A549 (cell line): Measurements from ENCODE around the gene COL7A1. TPM values are rescaled to one million over a fixed set of nuclear protein-coding genes. Genes with fewer than 3 reads are reported as not detected.

Source experiments
- ATAC-seq, 2 experiments: fragments of 200-7000 bp in 1 of 2; fragments of >200 bp in 1 of 2; cut with Nextera tagmentation in 1 of 2; cut with Tn5 transposase in 1 of 2; 3 replicates each; pipeline versions ENCODE4 v1.8.0 to v1.9.1; 2018 to 2020; ENCODE audit warnings: mild to moderate bottlenecking in 1 of 2, moderate library complexity in 1 of 2
- CTCF ChIA-PET: fragments of 300-600 bp; sonication (Branson Sonifier 250); formaldehyde crosslinking; extraction: SDS; loops from one replicate; lab custom pipeline; 2021; ENCODE audit warnings: antibody characterized with exemption, inconsistent platforms; lab: Yijun Ruan, JAX
- POLR2A ChIA-PET: fragments of 350-600 bp; formaldehyde crosslinking; extraction: SDS; loops from one replicate; lab custom pipeline; 2021; ENCODE audit warnings: antibody characterized with exemption, inconsistent platforms; lab: Yijun Ruan, JAX
- DNase-seq, 2 experiments: peaks; one replicate each; pipeline versions ENCODE4 v3.0.0 to v3.0.0-alpha.2; 2011 to 2016; ENCODE audit warnings: low read depth in 1 of 2, low spot score in 1 of 2
- FAIRE-seq: peaks from 2 replicates; lab custom pipeline; 2011; peaks lifted over from hg19 to GRCh38; lab: Jason Lieb, UNC
- H3K27ac ChIP-seq, 2 experiments: fragments of >200 bp; sonication (Bioruptor Twin); formaldehyde crosslinking; 3 replicates each; pipeline ENCODE4 v1.5.1; 2016 to 2017
- H3K4me1 ChIP-seq: fragments of >200 bp; sonication (Bioruptor Twin); formaldehyde crosslinking; 3 replicates; pipeline ENCODE4 v1.6.1; 2016
- H3K4me2 ChIP-seq: fragments of >200 bp; sonication (Bioruptor Twin); formaldehyde crosslinking; 3 replicates; pipeline ENCODE4 v1.6.1; 2016
- H3K4me3 ChIP-seq: fragments of >200 bp; sonication (Bioruptor Twin); formaldehyde crosslinking; 3 replicates; pipeline ENCODE4 v1.5.1; 2016
- H3K9me3 ChIP-seq: fragments of >200 bp; sonication (Bioruptor Twin); formaldehyde crosslinking; 3 replicates; pipeline ENCODE4 v1.6.1; 2016
- BCL3 ChIP-seq: fragments of >200 bp; sonication (Bioruptor Twin); formaldehyde crosslinking; IDR thresholded peaks from 3 replicates; pipeline ENCODE4 v1.6.1; 2016
- BHLHE40 ChIP-seq: IDR thresholded peaks from 2 replicates; pipeline ENCODE4 v1.6.1; 2012; ENCODE audit warnings: low read depth, low read length, inconsistent platforms
- CBX2 ChIP-seq: fragments of 200-600 bp; sonication (generic); IDR thresholded peaks from 2 replicates; pipeline ENCODE4 v1.6.1; 2016; ENCODE audit warnings: low read depth, mild to moderate bottlenecking, borderline replicate concordance
- CBX8 ChIP-seq: fragments of 200-600 bp; sonication (generic); IDR thresholded peaks from 2 replicates; pipeline ENCODE4 v1.6.1; 2016
- CHD4 ChIP-seq: fragments of 200-600 bp; sonication (generic); IDR thresholded peaks from 2 replicates; pipeline ENCODE4 v1.6.1; 2016; ENCODE audit warnings: antibody characterized with exemption, mild to moderate bottlenecking, borderline replicate concordance
- EP300 ChIP-seq, 2 experiments: fragments of >200 bp; sonication (Bioruptor Twin); formaldehyde crosslinking; IDR thresholded peaks; 2 replicates in 1 of 2; 3 replicates in 1 of 2; pipeline ENCODE4 v1.6.1; 2016 to 2017
- HOXB13 ChIP-seq: fragments of 250-450 bp; sonication (Bioruptor Pico); IDR thresholded peaks from 2 replicates; pipeline ENCODE4 v1.5.0; 2020; ENCODE audit warnings: low read depth, mild to moderate bottlenecking, moderate library complexity
- NR3C1 ChIP-seq: fragments of >200 bp; sonication (Bioruptor Twin); formaldehyde crosslinking; IDR thresholded peaks from 3 replicates; pipeline ENCODE4 v1.6.1; 2017
- RAD21 ChIP-seq, 2 experiments: fragments of >200 bp in 1 of 2; sonication (Bioruptor Twin) in 1 of 2; formaldehyde crosslinking in 1 of 2; IDR thresholded peaks in 1 of 2; conservative IDR thresholded peaks in 1 of 2; 2 replicates in 1 of 2; 3 replicates in 1 of 2; pipeline ENCODE4 v1.6.1; 2012 to 2018; ENCODE audit warnings: inconsistent platforms in 1 of 2
- RCOR1 ChIP-seq: fragments of 150-350 bp; IDR thresholded peaks from 2 replicates; pipeline ENCODE4 v1.6.1; 2014; ENCODE audit warnings: antibody characterized with exemption, low read length, low read depth
- RFX5 ChIP-seq: fragments of 450-650 bp; IDR thresholded peaks from 2 replicates; pipeline ENCODE4 v1.7.1; 2014; ENCODE audit warnings: antibody characterized with exemption, mild to moderate bottlenecking, moderate library complexity
- RNF2 ChIP-seq: fragments of 200-600 bp; sonication (generic); IDR thresholded peaks from 2 replicates; pipeline ENCODE4 v1.6.1; 2016; ENCODE audit warnings: low read depth, mild to moderate bottlenecking, antibody characterized with exemption, moderate library complexity, borderline replicate concordance
- TFCP2L1 ChIP-seq: fragments of 250-450 bp; sonication (Bioruptor Pico); IDR thresholded peaks from 2 replicates; pipeline ENCODE4 v1.5.0; 2021; ENCODE audit warnings: mild to moderate bottlenecking
- TP53 ChIP-seq: fragments of 250-450 bp; sonication (Bioruptor Pico); IDR thresholded peaks from 2 replicates; pipeline ENCODE4 v1.5.0; 2021; ENCODE audit warnings: mild to moderate bottlenecking, moderate library complexity
- ZFP36 ChIP-seq: fragments of 450-650 bp; IDR thresholded peaks from 2 replicates; pipeline ENCODE4 v1.6.1; 2014; ENCODE audit warnings: borderline replicate concordance; ENCODE audit not compliant: partially characterized antibody
- whole genome bisulfite sequencing: methylation state at CpG from one replicate; pipeline ENCODE4 v1.1.6; 2017; ENCODE audit errors: missing lambda C conversion rate; 5-methylcytosine and 5-hydroxymethylcytosine counted together
- polyA plus RNA-seq, 4 experiments: library from polyadenylated mRNA; depleted of rRNA in 3 of 4; stranded (reverse); fragments of >200 nt; fragmentation: RNase III in 1 of 4; extraction: RNeasy Plus Mini Kit Qiagen cat#74134 plus additional on column Dnase treatment in 1 of 4; gene quantifications; 2 replicates in 3 of 4; 3 replicates in 1 of 4; pipeline ENCODE4 v1.2.3, GENCODE V29; 2011 to 2017
- TF ChIP-seq, protein P1 (sequence below): fragments of 250-450 bp; sonication (Bioruptor Pico); IDR thresholded peaks from 2 replicates; pipeline ENCODE4 v1.5.0; 2021; ENCODE audit warnings: mild to moderate bottlenecking, moderate library complexity, borderline replicate concordance
- TF ChIP-seq, protein P2 (sequence below): fragments of 250-450 bp; sonication (Bioruptor Pico); IDR thresholded peaks from 2 replicates; pipeline ENCODE4 v1.5.0; 2020; ENCODE audit warnings: low read depth, mild to moderate bottlenecking, moderate library complexity

COL7A1 gene
- polyA plus RNA-seq, 2 of the 4 experiments (the other 2 are of a cell fraction): 36.5 to 240 TPM

DNA sequence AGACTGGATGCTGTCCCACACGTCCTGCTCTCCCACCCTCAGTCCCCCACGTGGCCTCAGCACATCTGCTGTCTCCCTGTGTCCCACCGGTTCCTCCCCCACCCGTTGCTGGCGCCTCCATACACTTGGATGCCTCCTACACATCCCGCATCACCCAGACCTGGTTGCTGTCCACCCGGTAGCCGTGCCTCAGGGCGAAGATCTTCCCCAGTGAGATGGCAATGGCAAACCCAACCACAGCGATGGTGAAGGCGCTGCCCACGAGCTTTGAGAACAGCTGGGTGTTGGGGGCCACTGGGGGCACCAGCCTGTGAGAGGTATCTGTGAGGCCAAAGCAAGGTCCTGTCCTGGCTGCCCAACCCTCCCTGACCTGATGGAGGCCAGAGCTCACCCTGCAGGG, 35.7 kb upstream of the COL7A1 start (continued):
- TF ChIP-seq HOXB13 (CRISPR knock-in tag) (no peak), TP53 (no peak), ZFP36 (no peak)
- TF ChIP-seq, protein P1, sequence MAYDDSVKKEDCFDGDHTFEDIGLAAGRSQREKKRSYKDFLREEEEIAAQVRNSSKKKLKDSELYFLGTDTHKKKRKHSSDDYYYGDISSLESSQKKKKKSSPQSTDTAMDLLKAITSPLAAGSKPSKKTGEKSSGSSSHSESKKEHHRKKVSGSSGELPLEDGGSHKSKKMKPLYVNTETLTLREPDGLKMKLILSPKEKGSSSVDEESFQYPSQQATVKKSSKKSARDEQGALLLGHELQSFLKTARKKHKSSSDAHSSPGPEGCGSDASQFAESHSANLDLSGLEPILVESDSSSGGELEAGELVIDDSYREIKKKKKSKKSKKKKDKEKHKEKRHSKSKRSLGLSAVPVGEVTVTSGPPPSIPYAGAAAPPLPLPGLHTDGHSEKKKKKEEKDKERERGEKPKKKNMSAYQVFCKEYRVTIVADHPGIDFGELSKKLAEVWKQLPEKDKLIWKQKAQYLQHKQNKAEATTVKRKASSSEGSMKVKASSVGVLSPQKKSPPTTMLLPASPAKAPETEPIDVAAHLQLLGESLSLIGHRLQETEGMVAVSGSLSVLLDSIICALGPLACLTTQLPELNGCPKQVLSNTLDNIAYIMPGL (CRISPR knock-in tag): no peak

- no peak overlapping the region for H3K4me2 ChIP-seq
- H3K9me3 ChIP-seq: no peaks in the 10 kb centered on the region
- 98% methylated on average over 8 of the region's 8 CpGs for WGBS
- peaks cover 7% of the 10 kb centered on the region; the same call in 1 of the 3 replicates for H3K4me1 ChIP-seq
- FAIRE-seq (no peak), DNase-seq (no peak), ATAC-seq (no peak)
- H3K27ac ChIP-seq: no peak overlapping the region
- TF ChIP-seq RCOR1: no peak
- H3K4me3 ChIP-seq: no peak overlapping the region
- ChIA-PET POLR2A (no interaction called here), CTCF (interaction anchor here (0.6 to 1.5 kb wide), 3 partner anchors 32 to 73 kb away, joined by 4 to 5 read pairs (median 4); no protein-coding TSS in a partner anchor)
Measured at GRCh38 chr3:48630407-48630806, 35.3 kb upstream of the COL7A1 start.

GRCh38 chr3:48629894-48630293, 34.8 kb upstream of the COL7A1 start:
- peaks cover 7% of the 10 kb centered on the region; the same call in 1 of the 3 replicates for H3K4me1 ChIP-seq
- no peak overlapping the region for H3K27ac ChIP-seq
- TF ChIP-seq TFCP2L1 (CRISPR knock-in tag) (no peak), RNF2 (no peak), RAD21 (conservative IDR thresholded peaks at IDR 0.05 in 1 of 2, IDR thresholded peaks at IDR 0.05 in 1 of 2) (no peak), BHLHE40 (no peak), TP53 (no peak), EP300 (IDR thresholded peaks at IDR 0.05) (no peak), NR3C1 (no peak), BCL3 (no peak), CBX8 (no peak), RFX5 (no peak), RCOR1 (no peak), ZFP36 (no peak), CHD4 (no peak), CBX2 (no peak)
- TF ChIP-seq, protein P2, sequence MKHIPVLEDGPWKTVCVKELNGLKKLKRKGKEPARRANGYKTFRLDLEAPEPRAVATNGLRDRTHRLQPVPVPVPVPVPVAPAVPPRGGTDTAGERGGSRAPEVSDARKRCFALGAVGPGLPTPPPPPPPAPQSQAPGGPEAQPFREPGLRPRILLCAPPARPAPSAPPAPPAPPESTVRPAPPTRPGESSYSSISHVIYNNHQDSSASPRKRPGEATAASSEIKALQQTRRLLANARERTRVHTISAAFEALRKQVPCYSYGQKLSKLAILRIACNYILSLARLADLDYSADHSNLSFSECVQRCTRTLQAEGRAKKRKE: no peak
- no peak overlapping the region for H3K4me3 ChIP-seq
- CTCF ChIA-PET: no interaction called here
- no peak for ATAC-seq
- WGBS: 100% methylated on average over 6 of the region's 12 CpGs
- DNase-seq: no peak
- no peaks in the 10 kb centered on the region for H3K9me3 ChIP-seq
- no peak for FAIRE-seq
- H3K4me2 ChIP-seq: no peak overlapping the region
- POLR2A ChIA-PET: no interaction called here
